ENCODE data around the gene KIAA0232. TPM values are rescaled to one million over a fixed set of nuclear protein-coding genes. Genes with fewer than 3 reads are reported as not detected.

KIAA0232 gene
- polyA plus RNA-seq, 1 donor from 2014 or later, result 57.6 TPM

DNA sequence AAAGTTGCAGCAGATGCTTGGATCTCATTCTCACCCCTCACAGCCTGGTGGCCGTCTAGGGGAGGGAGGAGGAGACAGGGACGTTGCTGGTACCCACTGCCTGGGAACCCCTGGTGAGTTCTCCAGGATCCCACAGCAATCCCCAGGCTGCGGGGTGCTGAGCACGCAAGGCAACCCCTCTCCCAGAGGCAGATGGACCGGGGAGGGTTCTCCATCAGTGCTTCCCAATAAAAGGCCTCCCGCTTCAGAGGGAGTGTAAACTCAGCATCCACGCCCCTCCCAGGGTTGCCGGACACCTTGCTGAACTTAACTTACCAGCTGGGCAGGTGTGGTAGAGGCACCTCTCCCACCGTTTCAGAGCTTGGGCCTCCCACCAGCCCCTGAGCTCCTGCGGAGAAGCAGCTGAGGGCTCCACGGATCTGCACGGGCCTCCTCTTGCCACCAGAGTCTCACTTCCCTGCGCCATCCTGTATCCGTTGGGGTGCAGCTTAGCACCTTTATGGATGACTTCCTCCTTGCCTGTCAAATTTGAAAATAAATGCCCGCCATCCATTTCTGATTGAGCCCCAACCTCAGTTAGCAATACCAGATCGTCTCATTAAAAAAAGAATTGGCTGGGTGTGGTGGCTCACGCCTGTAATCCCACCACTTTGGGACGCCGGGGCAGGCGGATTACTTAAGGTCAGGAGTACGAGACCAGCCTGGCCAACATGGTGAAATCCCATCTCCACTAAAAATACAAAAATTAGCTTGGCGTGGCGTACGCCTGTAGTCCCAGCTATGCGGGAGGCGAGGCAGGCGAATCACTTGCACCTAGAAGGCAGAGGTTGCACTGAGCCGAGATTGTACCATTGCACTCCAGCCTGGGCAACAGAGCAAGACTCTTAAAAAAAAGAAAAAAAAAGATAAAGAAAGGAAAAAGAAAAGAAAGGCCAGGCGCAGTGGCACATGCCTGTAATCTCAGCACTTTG, 112.3 kb downstream of the KIAA0232 start:
- TF ChIP-seq EP300 (conservative IDR thresholded peaks at IDR 0.05; ENCODE audit: poor library complexity, severe bottlenecking) (no peak), POLR2AphosphoS5 (IDR thresholded peaks at IDR 0.05) (no peak), RAD21 (conservative IDR thresholded peaks at IDR 0.05) (no peak), SMC3 (conservative IDR thresholded peaks at IDR 0.05; ENCODE audit: poor library complexity) (no peak), MXI1 (conservative IDR thresholded peaks at IDR 0.05; ENCODE audit: poor library complexity, severe bottlenecking) (no peak), EZH2 (IDR thresholded peaks at IDR 0.05; ENCODE audit: borderline replicate concordance, insufficient read depth, low read length, poor library complexity, severe bottlenecking) (no peak), TAF1 (IDR thresholded peaks at IDR 0.05; ENCODE audit: low read depth) (no peak)
- TF ChIP-seq, protein P1, sequence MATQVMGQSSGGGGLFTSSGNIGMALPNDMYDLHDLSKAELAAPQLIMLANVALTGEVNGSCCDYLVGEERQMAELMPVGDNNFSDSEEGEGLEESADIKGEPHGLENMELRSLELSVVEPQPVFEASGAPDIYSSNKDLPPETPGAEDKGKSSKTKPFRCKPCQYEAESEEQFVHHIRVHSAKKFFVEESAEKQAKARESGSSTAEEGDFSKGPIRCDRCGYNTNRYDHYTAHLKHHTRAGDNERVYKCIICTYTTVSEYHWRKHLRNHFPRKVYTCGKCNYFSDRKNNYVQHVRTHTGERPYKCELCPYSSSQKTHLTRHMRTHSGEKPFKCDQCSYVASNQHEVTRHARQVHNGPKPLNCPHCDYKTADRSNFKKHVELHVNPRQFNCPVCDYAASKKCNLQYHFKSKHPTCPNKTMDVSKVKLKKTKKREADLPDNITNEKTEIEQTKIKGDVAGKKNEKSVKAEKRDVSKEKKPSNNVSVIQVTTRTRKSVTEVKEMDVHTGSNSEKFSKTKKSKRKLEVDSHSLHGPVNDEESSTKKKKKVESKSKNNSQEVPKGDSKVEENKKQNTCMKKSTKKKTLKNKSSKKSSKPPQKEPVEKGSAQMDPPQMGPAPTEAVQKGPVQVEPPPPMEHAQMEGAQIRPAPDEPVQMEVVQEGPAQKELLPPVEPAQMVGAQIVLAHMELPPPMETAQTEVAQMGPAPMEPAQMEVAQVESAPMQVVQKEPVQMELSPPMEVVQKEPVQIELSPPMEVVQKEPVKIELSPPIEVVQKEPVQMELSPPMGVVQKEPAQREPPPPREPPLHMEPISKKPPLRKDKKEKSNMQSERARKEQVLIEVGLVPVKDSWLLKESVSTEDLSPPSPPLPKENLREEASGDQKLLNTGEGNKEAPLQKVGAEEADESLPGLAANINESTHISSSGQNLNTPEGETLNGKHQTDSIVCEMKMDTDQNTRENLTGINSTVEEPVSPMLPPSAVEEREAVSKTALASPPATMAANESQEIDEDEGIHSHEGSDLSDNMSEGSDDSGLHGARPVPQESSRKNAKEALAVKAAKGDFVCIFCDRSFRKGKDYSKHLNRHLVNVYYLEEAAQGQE (IDR thresholded peaks at IDR 0.05; ENCODE audit: borderline replicate concordance), result no peak
- TF ChIP-seq, protein P2, sequence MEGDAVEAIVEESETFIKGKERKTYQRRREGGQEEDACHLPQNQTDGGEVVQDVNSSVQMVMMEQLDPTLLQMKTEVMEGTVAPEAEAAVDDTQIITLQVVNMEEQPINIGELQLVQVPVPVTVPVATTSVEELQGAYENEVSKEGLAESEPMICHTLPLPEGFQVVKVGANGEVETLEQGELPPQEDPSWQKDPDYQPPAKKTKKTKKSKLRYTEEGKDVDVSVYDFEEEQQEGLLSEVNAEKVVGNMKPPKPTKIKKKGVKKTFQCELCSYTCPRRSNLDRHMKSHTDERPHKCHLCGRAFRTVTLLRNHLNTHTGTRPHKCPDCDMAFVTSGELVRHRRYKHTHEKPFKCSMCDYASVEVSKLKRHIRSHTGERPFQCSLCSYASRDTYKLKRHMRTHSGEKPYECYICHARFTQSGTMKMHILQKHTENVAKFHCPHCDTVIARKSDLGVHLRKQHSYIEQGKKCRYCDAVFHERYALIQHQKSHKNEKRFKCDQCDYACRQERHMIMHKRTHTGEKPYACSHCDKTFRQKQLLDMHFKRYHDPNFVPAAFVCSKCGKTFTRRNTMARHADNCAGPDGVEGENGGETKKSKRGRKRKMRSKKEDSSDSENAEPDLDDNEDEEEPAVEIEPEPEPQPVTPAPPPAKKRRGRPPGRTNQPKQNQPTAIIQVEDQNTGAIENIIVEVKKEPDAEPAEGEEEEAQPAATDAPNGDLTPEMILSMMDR (IDR thresholded peaks at IDR 0.05; ENCODE audit: poor library complexity, severe bottlenecking), result no peak
- no peak overlapping the region for H3K4me2 ChIP-seq (ENCODE audit: low read length)
- H3K9me2 ChIP-seq (ENCODE audit: insufficient read depth, low read length), result no peaks in the 10 kb centered on the region
- H3K79me2 ChIP-seq (replicated peaks; ENCODE audit: insufficient read depth, low read length), result no peaks in the 10 kb centered on the region
- H3K9ac ChIP-seq (ENCODE audit: low read length), result no peak overlapping the region
- no peaks in the 10 kb centered on the region for H3K27me3 ChIP-seq (ENCODE audit: insufficient read depth, low read depth, low read length)
- no peaks in the 10 kb centered on the region for H4K20me1 ChIP-seq (ENCODE audit: insufficient read depth)
- no peak overlapping the region for H3K4me3 ChIP-seq (ENCODE audit: low read length)
- H3K9me3 ChIP-seq (ENCODE audit: low read length), result no peaks in the 10 kb centered on the region
- no peaks in the 10 kb centered on the region for H3K36me3 ChIP-seq (ENCODE audit: insufficient read depth, low read length)
- H3F3A ChIP-seq (ENCODE audit: insufficient read depth, low read length, poor library complexity, severe bottlenecking), result no peaks in the 10 kb centered on the region
- H3K27ac ChIP-seq (ENCODE audit: low read length), result no peak overlapping the region
- H2AFZ ChIP-seq (ENCODE audit: low read depth, low read length), result no peak overlapping the region

DNA sequence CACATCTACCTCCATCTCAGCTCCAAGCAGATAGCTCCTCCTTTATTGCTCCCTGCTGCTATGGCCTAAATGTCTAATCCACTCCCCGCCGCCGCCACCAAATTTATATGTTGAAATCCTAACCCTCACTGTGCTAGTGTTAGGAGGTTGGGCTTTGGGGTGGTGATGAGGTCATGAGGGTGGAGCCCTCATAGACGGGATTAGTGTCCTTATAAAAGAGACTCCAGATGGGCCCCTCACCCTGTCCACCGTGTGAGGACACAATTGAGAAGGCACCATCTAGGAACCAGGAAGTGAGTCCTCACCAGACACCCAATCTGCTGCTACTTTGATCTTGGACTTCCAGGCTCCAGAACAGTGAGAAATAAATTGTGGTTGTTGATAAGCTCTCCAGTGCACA, 113.5 kb downstream of the KIAA0232 start:
- Histone ChIP-seq H3K9me3 (ENCODE audit: low read length) (no peaks in the 10 kb centered on the region), H3K36me3 (ENCODE audit: insufficient read depth, low read length) (no peaks in the 10 kb centered on the region)
- TF ChIP-seq MXI1 (conservative IDR thresholded peaks at IDR 0.05; ENCODE audit: poor library complexity, severe bottlenecking) (no peak), EZH2 (IDR thresholded peaks at IDR 0.05; ENCODE audit: borderline replicate concordance, insufficient read depth, low read length, poor library complexity, severe bottlenecking) (no peak), RAD21 (conservative IDR thresholded peaks at IDR 0.05) (no peak), POLR2AphosphoS5 (IDR thresholded peaks at IDR 0.05) (no peak), SMC3 (conservative IDR thresholded peaks at IDR 0.05; ENCODE audit: poor library complexity) (no peak), EP300 (conservative IDR thresholded peaks at IDR 0.05; ENCODE audit: poor library complexity, severe bottlenecking) (no peak)
- TF ChIP-seq, protein P2 (IDR thresholded peaks at IDR 0.05; ENCODE audit: poor library complexity, severe bottlenecking), result no peak
- TF ChIP-seq, protein P1 (IDR thresholded peaks at IDR 0.05; ENCODE audit: borderline replicate concordance), result no peak

More for the DNA sequence above, 113.5 kb downstream of the KIAA0232 start:
- H3K9me2 ChIP-seq (ENCODE audit: insufficient read depth, low read length), result no peaks in the 10 kb centered on the region
- no peak overlapping the region for H2AFZ ChIP-seq (ENCODE audit: low read depth, low read length)
- no peak overlapping the region for H3K9ac ChIP-seq (ENCODE audit: low read length)
- no peaks in the 10 kb centered on the region for H4K20me1 ChIP-seq (ENCODE audit: insufficient read depth)
- H3F3A ChIP-seq (ENCODE audit: insufficient read depth, low read length, poor library complexity, severe bottlenecking), result no peaks in the 10 kb centered on the region
- no peak overlapping the region for H3K27ac ChIP-seq (ENCODE audit: low read length)
- no peaks in the 10 kb centered on the region for H3K79me2 ChIP-seq (replicated peaks; ENCODE audit: insufficient read depth, low read length)
- H3K4me3 ChIP-seq (ENCODE audit: low read length), result no peak overlapping the region
- H3K27me3 ChIP-seq (ENCODE audit: insufficient read depth, low read depth, low read length), result no peaks in the 10 kb centered on the region
- H3K4me2 ChIP-seq (ENCODE audit: low read length), result no peak overlapping the region

Measured in neural cell (in vitro differentiated cells).